NCI-H1092 treated with DMSO at 0.1 percent for 48 hours (cell line): ENCODE measurements around the gene SEMA3D.

Experiments used
- DNase-seq: peaks from one replicate; lab custom pipeline; 2025; lab: John Stamatoyannopoulos, UW

The SEMA3D gene

GRCh38 chr7:85184599-85185423 lies 2.0 kb downstream of the SEMA3D start:
- DNase-seq: peak; percentile 11

- no peak for DNase-seq
Observed at GRCh38 chr7:85183296-85183695, 3.6 kb downstream of the SEMA3D start.

DNA sequence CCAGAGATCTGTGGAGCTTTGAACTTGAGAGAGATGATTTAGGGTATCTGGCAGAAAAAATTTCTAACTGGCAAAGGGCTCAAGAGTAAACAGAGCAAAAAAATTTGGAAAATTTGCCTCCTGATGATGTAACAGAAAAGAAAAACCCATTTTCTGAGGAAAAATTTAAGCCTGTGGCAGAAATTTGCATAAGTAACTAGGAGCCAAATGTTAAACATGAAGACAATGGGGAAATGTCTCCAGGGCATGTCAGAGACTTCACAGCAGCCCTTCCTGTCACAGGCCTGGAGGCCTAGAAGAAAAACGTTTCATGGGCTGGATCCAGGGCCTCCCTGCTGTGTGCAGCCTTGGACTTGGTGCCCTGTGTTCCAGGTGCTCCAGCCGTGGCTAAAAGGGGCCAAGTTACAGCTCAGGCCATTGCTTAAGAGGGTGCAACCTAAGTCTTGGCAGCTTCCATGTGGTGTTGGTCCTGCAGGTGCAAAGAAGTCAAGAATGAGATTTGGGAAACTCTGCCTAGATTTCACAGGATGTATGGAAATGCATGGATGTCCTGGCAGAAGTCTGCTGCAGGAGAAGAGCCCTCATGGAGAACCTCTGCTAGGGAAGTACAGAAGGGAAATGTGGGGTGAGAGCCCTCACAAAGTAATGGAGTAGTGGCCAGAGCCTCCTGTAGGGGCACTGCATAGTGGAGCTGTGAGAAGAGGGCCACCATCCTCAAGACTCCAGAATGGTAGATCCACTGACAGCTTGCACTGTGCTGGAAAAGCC lies 8.1 kb downstream of the SEMA3D start:
- no peak for DNase-seq

- DNase-seq: no peak
Observed at GRCh38 chr7:85177316-85177715, 9.5 kb downstream of the SEMA3D start.

- DNase-seq: no peak
Observed at GRCh38 chr7:85176197-85176596, 10.7 kb downstream of the SEMA3D start.

DNA sequence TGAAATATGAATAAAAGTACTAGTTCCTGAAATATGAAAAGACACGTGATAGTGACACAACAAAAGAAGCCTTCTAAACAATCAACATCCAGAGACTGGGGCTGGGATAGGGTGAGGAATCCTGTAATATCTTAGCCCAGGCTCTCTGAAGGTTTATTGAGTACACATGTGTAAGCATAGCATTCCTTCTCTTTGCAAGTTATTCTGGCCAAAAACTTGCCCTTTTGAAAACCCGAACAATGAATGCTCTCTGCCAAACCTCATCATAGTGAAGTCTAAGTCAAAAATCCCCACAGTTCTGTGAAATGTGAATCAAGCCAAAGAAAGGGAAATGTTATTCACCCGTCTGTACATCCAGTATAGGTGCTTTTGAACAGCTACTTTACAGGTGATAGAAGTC lies 11.6 kb downstream of the SEMA3D start:
- DNase-seq: no peak

- DNase-seq: no peak
Observed at GRCh38 chr7:85172530-85172941, 14.3 kb downstream of the SEMA3D start.

DNA sequence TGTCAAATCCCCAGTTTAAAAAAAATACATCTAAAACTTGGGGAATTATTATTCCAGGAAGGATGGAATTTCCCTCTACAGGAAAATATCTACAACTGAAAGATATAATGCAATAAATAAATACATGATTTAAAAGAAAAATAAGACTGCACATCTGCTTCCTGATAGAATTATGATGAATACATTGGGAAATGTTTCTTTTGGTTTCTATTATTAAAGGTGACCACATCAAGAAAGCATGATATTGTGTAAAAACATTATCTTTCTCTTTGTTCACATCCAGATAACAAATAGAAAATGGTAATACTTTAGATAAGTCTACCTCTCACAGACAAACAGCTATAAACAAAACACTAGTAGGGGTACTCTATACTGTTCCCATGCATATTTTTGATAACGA lies 19.2 kb downstream of the SEMA3D start:
- DNase-seq: no peak

- no peak for DNase-seq
Observed at GRCh38 chr7:85165263-85165662, 21.6 kb downstream of the SEMA3D start.

DNA sequence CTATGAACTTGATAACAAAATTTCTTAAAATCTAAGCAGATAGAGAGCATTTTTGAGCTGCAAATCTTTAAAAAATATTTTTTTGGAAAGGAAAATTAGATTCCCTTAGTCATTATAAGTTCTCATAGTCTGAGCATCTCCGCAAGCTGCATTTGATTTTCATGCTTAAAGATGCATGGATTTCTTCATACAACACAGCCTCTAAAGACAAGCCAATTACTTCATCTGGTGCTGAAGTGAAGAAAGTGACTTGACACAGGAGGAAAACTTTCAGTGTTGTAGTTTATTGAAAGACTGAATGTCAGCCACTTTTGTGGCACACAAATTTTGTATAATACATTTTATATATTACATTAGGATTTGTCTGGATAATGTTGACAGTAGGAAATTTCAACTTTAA lies 22.5 kb downstream of the SEMA3D start:
- DNase-seq: no peak

GRCh38 chr7:85162721-85163120 lies 24.1 kb downstream of the SEMA3D start:
- no peak for DNase-seq

- no peak for DNase-seq
Observed at GRCh38 chr7:85160223-85160622, 26.6 kb downstream of the SEMA3D start.

- DNase-seq: no peak
Observed at GRCh38 chr7:85159003-85159402, 27.9 kb downstream of the SEMA3D start.

DNA sequence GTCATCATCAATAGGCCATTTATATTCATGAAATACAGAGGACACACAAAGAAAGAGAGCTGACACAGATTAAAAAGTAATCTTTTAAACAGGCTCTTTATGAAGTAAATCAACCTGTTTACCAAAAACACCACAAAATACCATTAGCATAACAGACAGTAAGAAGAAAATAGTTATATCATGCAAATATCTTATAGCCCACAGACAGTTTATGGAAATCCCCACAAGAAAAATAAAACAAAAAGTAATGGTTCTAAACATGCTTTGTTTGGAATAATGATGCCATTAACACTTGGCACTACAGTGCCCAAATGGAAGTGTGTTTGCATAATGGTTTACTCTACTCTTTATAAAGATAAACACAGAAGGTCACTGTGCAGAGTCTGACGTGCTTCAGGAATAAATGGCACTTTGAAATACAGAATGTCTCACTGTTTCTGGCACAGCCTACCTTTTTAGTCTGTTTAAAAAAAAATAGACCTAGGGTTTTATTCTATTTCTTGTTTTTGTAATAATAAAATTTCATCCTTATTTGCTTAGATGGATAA lies 30.1 kb downstream of the SEMA3D start:
- DNase-seq: peak; percentile 73

- DNase-seq: no peak
Observed at GRCh38 chr7:85154282-85154937, 32.4 kb downstream of the SEMA3D start.

GRCh38 chr7:85153715-85154114 lies 33.1 kb downstream of the SEMA3D start:
- no peak for DNase-seq

GRCh38 chr7:85150624-85151023 lies 36.2 kb downstream of the SEMA3D start:
- DNase-seq: no peak

DNA sequence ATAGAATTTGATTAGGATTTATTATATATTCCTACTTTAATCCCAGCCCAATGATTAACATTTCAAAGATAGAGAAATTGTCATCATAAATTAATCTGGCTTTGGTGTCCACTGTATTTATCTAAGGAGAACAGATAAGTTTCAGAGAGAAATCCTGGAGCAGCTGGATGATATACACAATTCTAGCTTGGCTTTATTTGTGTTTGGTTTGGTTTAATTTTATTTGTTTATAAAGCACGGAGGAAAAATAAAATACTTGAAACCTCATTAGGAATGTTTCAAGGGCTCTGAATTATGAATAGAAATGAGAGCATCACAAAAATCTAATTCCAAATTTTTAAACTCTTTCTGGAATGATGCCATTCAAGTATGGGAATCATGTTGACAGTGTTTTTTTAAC lies 42.1 kb downstream of the SEMA3D start:
- DNase-seq: no peak

- no peak for DNase-seq
Observed at GRCh38 chr7:85135977-85136376, 50.9 kb downstream of the SEMA3D start.

GRCh38 chr7:85133560-85133959 lies 53.3 kb downstream of the SEMA3D start:
- DNase-seq: no peak

DNA sequence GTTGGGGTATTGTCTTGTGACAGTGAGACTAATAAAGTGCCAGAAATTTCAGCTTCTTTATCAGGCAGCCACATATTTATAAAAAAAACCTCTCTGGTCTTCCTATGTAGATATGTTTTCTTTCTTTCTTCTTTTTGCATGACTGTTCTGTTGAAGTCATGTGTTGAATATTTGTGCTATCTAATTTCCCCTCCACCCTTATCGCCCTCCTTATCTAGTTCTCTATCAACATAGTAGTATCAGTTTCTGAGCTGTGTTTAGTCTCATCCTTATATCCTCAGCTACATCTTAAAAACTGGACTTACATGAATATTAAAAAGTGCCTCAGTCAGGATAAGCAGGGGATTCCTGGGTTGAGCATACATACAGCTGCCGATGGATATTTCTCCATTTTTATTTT lies 53.9 kb downstream of the SEMA3D start:
- no peak for DNase-seq

- DNase-seq: no peak
Observed at GRCh38 chr7:85130702-85131101, 56.2 kb downstream of the SEMA3D start.

DNA sequence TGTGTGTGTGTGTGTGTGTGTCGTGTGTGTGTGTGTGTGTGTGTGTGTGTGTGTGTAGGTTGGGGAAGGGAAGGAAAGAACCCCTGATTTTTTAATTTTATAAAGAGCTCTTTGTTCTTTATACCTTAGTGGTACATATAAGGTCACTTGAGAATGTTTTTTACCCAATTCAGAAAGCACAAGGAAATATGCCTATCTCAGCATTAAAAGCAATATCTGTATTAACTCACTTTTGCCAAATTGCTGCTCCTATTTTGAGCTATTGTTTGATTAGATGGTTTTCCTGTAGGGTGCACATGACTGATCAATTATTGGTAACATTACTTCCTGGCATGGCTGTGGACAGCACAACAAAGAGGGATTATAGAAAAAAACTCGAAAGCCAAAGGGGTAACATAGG lies 60.5 kb downstream of the SEMA3D start:
- no peak for DNase-seq
